ENCODE data around the gene SPTBN2.

The SPTBN2 gene

GRCh38 chr11:66686801-66687750 is 41.9 kb downstream of the SPTBN2 start:
- no peak for DNase-seq (ENCODE audit: low read depth in 2 of 3, low spot score in 1 of 3)

GRCh38 chr11:66686100-66686785 is 42.8 kb downstream of the SPTBN2 start:
- DNase-seq (ENCODE audit: low read depth in 2 of 3, low spot score in 1 of 3), result no peak

DNA sequence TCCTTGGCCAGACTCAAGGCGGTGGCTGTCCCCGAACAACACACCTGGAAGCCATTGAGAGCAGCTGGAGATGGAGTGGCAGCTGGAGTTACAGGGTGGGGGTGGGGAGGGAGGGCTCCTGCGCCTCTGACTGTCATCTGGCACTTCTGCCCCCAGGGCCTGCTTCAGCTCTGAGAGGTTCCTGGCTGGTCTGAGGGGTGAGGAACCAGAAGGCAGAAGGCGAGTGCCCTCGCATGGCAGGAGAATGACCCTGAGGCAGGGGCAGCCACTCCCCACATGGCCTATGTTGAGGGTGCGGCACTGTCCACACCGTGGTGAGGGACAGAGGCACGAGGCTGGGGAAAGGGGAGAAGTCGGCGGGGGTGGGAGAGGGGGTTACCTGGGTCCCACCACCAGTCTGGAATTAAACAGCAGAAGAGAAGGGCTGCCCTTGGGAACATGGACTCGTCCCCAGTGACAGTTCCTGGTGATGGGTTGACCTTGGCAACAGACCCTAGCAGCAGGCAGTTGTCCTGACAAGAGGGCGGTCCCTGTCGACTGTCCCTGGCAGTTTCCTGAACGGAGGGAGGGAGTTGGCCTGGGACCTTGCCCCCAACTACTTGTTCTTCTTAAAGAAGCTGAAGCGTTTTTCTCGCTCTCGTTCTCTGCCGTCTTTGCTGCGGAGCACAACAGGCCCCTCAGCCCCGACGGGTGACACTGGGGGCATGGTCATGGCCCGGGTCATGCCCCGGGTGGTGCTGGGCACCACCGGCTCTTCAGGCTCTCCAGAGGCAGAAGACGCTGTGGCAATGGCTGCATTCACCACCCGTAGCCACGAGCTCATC is 43.5 kb downstream of the SPTBN2 start:
- no peak for DNase-seq (ENCODE audit: low read depth in 2 of 3, low spot score in 1 of 3)

- DNase-seq (ENCODE audit: low read depth in 2 of 3, low spot score in 1 of 3), result no peak
These were observed 44.4 kb downstream of the SPTBN2 start for GRCh38 chr11:66684635-66685034.

- DNase-seq (ENCODE audit: low read depth in 2 of 3, low spot score in 1 of 3), result no peak
These were observed 45.1 kb downstream of the SPTBN2 start for GRCh38 chr11:66683877-66684276.

DNA sequence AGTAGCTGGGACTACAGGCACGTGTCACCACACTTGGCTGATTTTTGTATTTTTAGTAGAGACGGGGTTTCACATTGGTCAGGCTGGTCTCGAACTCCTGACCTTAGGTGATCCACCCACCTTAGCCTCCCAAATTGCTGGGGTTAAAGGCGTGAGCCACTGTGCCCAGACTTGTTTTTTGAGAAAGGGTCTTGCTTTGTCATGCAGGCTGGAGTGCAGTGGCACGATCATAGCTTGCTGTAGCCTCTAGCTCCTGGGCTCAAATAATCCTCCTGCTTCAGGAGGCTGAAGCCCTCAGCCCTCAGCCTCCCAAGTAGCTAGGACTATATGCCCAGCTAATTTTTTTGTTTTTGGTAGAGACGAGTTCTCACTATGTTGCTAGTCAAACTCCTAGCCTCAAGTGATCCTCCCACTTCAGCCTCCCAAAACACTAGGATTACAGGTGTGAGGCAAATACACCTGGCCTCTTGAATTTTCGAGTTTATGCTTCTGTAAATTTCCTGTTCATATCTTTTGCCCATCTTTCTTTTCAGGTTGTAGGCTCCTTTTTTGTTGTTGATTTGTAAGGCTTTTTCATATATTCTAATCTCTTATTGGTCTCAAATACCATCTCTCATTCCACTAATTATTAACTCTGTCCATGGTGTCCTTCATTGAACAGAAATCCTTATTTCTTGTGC is 47.9 kb downstream of the SPTBN2 start:
- DNase-seq (ENCODE audit: low read depth in 2 of 3, low spot score in 1 of 3), result no peak

DNA sequence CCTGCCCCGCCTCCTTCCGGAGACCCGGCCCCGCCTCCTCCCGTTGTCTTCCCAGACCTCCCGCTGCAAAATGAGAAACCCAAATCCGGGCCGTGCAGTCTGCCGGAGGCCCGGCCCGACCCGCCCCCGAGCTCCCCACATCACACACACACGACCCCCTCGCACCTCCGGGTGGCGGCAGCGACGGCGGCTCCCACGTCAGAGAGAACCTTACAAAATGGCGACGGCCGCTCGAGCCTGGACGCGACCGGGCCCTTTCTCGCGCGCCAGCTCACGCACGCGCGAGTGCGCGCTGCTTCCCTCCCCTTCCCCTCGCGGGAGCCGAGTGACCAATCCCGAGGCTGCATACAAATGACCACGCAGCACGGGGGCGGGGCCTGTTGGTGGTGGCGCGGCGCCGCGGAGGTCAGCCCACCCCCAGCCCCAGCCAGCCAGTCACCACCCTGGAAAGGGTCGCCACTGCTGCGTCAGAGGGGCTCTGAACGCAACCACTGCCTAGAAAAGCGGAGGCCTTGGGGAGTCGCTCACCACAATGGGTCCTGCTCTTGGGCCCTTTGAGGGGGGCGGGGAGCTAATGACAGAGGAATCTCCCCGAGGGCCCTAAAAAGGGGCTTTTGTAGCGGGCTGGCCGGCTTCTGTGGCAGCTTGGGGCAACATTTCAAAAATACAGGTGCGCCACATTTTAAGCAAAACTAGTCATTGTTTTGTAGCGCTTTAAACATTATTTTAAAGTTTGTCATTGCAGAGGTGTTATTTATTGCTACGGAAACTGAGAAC is 51.2 kb downstream of the SPTBN2 start, which contains the start of gene RBM4B:
Gene RBM4B (minus strand): TSS at position 289 of the 777 bp plus-strand sequence. CDS start 808 bp downstream, outside the sequence.
- peak; percentile 93 to 96 (median 94) for DNase-seq (ENCODE audit: low read depth in 2 of 3, low spot score in 1 of 3)

GRCh38 chr11:66676931-66677598 is 52.0 kb downstream of the SPTBN2 start:
- peak in 1 of 3 donors; percentile 12 for DNase-seq (ENCODE audit: low read depth in 2 of 3, low spot score in 1 of 3)

DNA sequence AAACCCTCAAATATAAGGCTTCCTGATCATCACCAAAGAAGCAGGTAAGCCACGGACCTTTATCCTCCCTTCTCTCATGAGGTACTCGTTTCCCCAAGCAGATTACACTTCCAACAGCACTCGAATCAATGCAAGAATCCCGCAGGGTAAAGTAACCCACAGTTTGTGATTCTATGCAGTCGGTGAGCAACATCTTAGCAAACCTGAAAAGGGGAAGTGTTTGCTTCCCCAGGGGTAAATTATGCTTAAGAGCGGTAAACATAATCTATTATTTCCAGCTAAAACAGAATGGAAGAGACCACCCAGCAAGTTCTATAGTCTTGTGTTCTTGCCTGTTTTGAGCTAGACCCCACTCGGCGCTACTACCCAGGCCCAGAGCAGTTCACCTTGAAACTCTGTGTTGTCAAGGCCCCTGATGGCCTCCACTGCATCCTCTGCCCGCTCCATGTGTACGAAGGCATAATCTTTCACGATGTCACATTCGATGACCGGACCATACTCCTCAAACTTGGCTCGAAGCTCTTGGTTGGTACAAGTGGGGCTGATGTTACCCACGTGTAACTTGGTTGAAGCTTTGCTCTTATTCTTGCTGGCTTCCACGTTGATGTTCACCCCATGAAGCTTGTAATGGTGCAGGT is 52.6 kb downstream of the SPTBN2 start:
- DNase-seq (ENCODE audit: low read depth in 2 of 3, low spot score in 1 of 3), result no peak

GRCh38 chr11:66674964-66675602 is 53.9 kb downstream of the SPTBN2 start:
- no peak for DNase-seq (ENCODE audit: low read depth in 2 of 3, low spot score in 1 of 3)

DNA sequence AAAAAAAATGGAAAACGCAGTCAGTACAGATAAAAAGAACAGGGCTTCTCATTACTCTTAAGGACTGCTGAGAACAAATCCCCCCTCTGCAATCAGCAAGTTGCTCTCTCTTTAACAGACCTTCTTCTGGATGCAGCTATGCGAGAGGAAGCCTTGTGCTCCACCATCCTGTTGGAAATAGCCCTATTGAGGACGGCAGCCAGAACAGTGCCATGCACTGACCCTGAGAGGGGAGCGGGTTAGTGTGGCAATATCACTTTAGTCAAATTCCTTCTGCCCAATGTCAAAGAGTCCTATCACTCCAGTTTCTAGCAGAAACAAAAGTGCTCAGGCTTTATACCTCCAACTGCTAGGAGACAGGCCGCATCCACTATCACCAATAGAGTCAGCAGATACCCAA is 58.2 kb downstream of the SPTBN2 start:
- no peak for DNase-seq (ENCODE audit: low read depth in 2 of 3, low spot score in 1 of 3)

GRCh38 chr11:66665369-66665768 is 63.6 kb downstream of the SPTBN2 start:
- DNase-seq (ENCODE audit: low read depth in 2 of 3, low spot score in 1 of 3), result no peak

DNA sequence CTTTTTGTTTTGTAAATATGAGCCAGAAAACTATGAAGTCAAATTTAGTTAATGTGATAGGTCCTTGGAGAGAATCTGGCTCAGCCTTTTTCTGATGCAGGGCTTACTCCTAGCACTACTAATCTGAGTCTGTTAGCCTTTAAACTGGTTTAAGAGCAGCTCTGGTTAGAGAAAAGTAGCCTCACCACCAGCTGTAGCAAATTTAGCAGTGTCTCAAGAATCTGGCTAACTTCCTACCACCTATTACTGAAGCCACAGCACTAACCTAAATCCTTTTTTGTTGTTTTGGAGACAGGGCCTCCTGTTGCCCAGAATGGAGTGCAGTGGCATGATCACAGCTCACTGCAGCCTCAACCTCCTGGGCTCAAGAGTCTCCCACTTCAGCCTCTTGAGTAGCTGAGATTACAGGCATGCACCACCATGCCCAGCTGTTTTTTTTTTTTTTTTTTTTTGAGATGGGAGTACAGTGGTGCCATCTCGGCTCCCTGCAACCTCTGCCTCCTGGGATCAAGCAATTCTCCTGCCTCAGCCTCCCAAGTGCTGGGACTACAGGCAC is 65.2 kb downstream of the SPTBN2 start:
- DNase-seq (ENCODE audit: low read depth in 2 of 3, low spot score in 1 of 3), result no peak

- DNase-seq (ENCODE audit: low read depth in 2 of 3, low spot score in 1 of 3), result no peak
These were observed 69.3 kb downstream of the SPTBN2 start for GRCh38 chr11:66659763-66660162.

GRCh38 chr11:66653123-66653522 is 75.9 kb downstream of the SPTBN2 start:
- DNase-seq (ENCODE audit: low read depth in 2 of 3, low spot score in 1 of 3), result no peak

- no peak for DNase-seq (ENCODE audit: low read depth in 2 of 3, low spot score in 1 of 3)
These were observed 76.4 kb downstream of the SPTBN2 start for GRCh38 chr11:66652651-66653050.

GRCh38 chr11:66651016-66651415 is 78.0 kb downstream of the SPTBN2 start:
- DNase-seq (ENCODE audit: low read depth in 2 of 3, low spot score in 1 of 3), result no peak

GRCh38 chr11:66649903-66650302 is 79.1 kb downstream of the SPTBN2 start:
- no peak for DNase-seq (ENCODE audit: low read depth in 2 of 3, low spot score in 1 of 3)

All from stimulated activated CD4-positive, alpha-beta T cell treated with anti-CD3 and anti-CD28 coated beads, Interleukin-12 subunit alpha, Interleukin-12 subunit beta, amount 100 ng/mL, for 48 hours (primary cell).